HG02571 (cell line): ENCODE data around the gene CREBRF.
"Not testable (repeated sequence)": the region's sequence is repeated elsewhere in the genome, so short reads cannot be mapped to it uniquely, and the experiment has no call there.

ENCODE experiments used
- ATAC-seq: cut with Tn5 transposase; IDR thresholded peaks from one replicate; pipeline ENCODE4 v1.9.1; 2021; ENCODE audit warnings: mild to moderate bottlenecking, moderate library complexity; ENCODE audit not compliant: unreplicated experiment

The CREBRF gene

GRCh38 chr5:173075970-173076369 lies 19.8 kb downstream of the CREBRF start:
- ATAC-seq: no peak

- ATAC-seq: not testable (repeated sequence)
Observed at GRCh38 chr5:173076471-173076870, 20.3 kb downstream of the CREBRF start.

- ATAC-seq: no peak
Observed at GRCh38 chr5:173078878-173079277, 22.7 kb downstream of the CREBRF start.

- no peak for ATAC-seq
Observed at GRCh38 chr5:173089581-173089980, 33.4 kb downstream of the CREBRF start.

- no peak for ATAC-seq
Observed at GRCh38 chr5:173090639-173091038, 34.5 kb downstream of the CREBRF start.

GRCh38 chr5:173091981-173092380 lies 35.8 kb downstream of the CREBRF start:
- no peak for ATAC-seq

- no peak for ATAC-seq
Observed at GRCh38 chr5:173093606-173094005, 37.5 kb downstream of the CREBRF start.

GRCh38 chr5:173094012-173094661 lies 38.0 kb downstream of the CREBRF start:
- no peak for ATAC-seq

- no peak for ATAC-seq
Observed at GRCh38 chr5:173098787-173099186, 42.6 kb downstream of the CREBRF start.

GRCh38 chr5:173099461-173099860 lies 43.3 kb downstream of the CREBRF start:
- no peak for ATAC-seq

GRCh38 chr5:173101245-173101644 lies 45.1 kb downstream of the CREBRF start:
- ATAC-seq: no peak

GRCh38 chr5:173103411-173103810 lies 47.3 kb downstream of the CREBRF start:
- ATAC-seq: no peak

GRCh38 chr5:173108914-173109313 lies 52.8 kb downstream of the CREBRF start:
- no peak for ATAC-seq

GRCh38 chr5:173114536-173114935 lies 58.4 kb downstream of the CREBRF start:
- ATAC-seq: no peak

- no peak for ATAC-seq
Observed at GRCh38 chr5:173119719-173120118, 63.6 kb downstream of the CREBRF start.

- no peak for ATAC-seq
Observed at GRCh38 chr5:173123416-173123815, 67.3 kb downstream of the CREBRF start.

GRCh38 chr5:173132166-173132565 lies 76.0 kb downstream of the CREBRF start:
- ATAC-seq: not testable (repeated sequence)

- no peak for ATAC-seq
Observed at GRCh38 chr5:173138707-173139106, 82.6 kb downstream of the CREBRF start.

- ATAC-seq: no peak
Observed at GRCh38 chr5:173139631-173140030, 83.5 kb downstream of the CREBRF start.

- no peak for ATAC-seq
Observed at GRCh38 chr5:173140769-173141168, 84.6 kb downstream of the CREBRF start.

- no peak for ATAC-seq
Observed at GRCh38 chr5:173143567-173143966, 87.4 kb downstream of the CREBRF start.

- peak; percentile 88 for ATAC-seq
Observed at GRCh38 chr5:173144200-173145176, 88.3 kb downstream of the CREBRF start, which contains the start of gene BNIP1. TSS of gene BNIP1 (plus strand) at chr5:173144531. CDS start at chr5:173144546, 15 bp downstream.
